Measurements from ENCODE around the gene ASB2. TPM values are rescaled to one million over a fixed set of nuclear protein-coding genes. Genes with fewer than 3 reads are reported as not detected.

Gene ASB2
- total and polyA plus RNA-seq, 2 of the 13 experiments (the other 11 are each of a cell fraction or from before 2014, with no cell fraction given): 0.82 to 4.1 TPM

- TF ChIP-seq TMF1 (CRISPR knock-in tag; IDR thresholded peaks at IDR 0.05; ENCODE audit: low read depth) (no peak), ZNF264 (CRISPR knock-in tag; IDR thresholded peaks at IDR 0.05) (peak; percentile 61; the same call in 1 of the 2 replicates), HOXA3 (CRISPR knock-in tag; IDR thresholded peaks at IDR 0.05) (peak; percentile 59; the same call in 1 of the 2 replicates), NR2F1 (CRISPR knock-in tag; IDR thresholded peaks at IDR 0.05) (peak; percentile 30 to 82; a peak in 2 of 4 replicates), THAP9 (CRISPR knock-in tag; IDR thresholded peaks at IDR 0.05; ENCODE audit: borderline replicate concordance) (peak; percentile 76; the same call in 1 of the 2 replicates), GABPB1 (CRISPR knock-in tag; IDR thresholded peaks at IDR 0.05) (peak; percentile 45), DRAP1 (CRISPR knock-in tag; IDR thresholded peaks at IDR 0.05) (peak; percentile 16; the same call in 1 of the 2 replicates), ATF2 (CRISPR knock-in tag; IDR thresholded peaks at IDR 0.05) (no peak), ZNF563 (CRISPR knock-in tag; IDR thresholded peaks at IDR 0.05) (peak; percentile 60), SP5 (CRISPR knock-in tag; IDR thresholded peaks at IDR 0.05; ENCODE audit: borderline replicate concordance, low read depth) (no peak), ZNF850 (CRISPR knock-in tag; conservative IDR thresholded peaks at IDR 0.05) (no peak), E2F1 (CRISPR knock-in tag; IDR thresholded peaks at IDR 0.05) (no peak), ZNF737 (CRISPR knock-in tag; IDR thresholded peaks at IDR 0.05; ENCODE audit: borderline replicate concordance) (no peak), FOXC1 (CRISPR knock-in tag; IDR thresholded peaks at IDR 0.05; ENCODE audit: borderline replicate concordance) (peak; percentile 33; the same call in 1 of the 2 replicates), ZSCAN12 (CRISPR knock-in tag; IDR thresholded peaks at IDR 0.05) (no peak), ZNF329 (CRISPR knock-in tag; IDR thresholded peaks at IDR 0.05; ENCODE audit: low read depth) (no peak), TEAD3 (CRISPR knock-in tag; optimal IDR thresholded peaks at IDR 0.05; ENCODE audit: borderline replicate concordance) (peak; percentile 48), CREB3 (CRISPR knock-in tag; IDR thresholded peaks at IDR 0.05) (no peak), ZNF34 (CRISPR knock-in tag; IDR thresholded peaks at IDR 0.05; ENCODE audit: borderline replicate concordance) (no peak), ATF7-NPFF (CRISPR knock-in tag; IDR thresholded peaks at IDR 0.05; ENCODE audit: low read depth) (peak; percentile 67; the same call in 1 of the 2 replicates), ZNF83 (CRISPR knock-in tag; IDR thresholded peaks at IDR 0.05; ENCODE audit: borderline replicate concordance) (no peak), SPEN (CRISPR knock-in tag; IDR thresholded peaks at IDR 0.05; ENCODE audit: low read depth) (peak; percentile 50), ZNF496 (CRISPR knock-in tag; IDR thresholded peaks at IDR 0.05; ENCODE audit: insufficient replicate concordance) (no peak)
Measured at GRCh38 chr14:93902619-93903307, 73.6 kb downstream of the ASB2 start (continued).
